Activated naive CD8-positive, alpha-beta T cell (primary cell): Measurements from ENCODE around the gene SH3GL1.

Experiments
- H3K27ac Mint-ChIP-seq: one replicate; pipeline ENCODE4 v1.8.0; 2021; ENCODE audit warnings: mixed read lengths
- H3K27me3 Mint-ChIP-seq: one replicate; pipeline ENCODE4 v1.8.0; 2021; ENCODE audit warnings: mixed read lengths
- H3K36me3 Mint-ChIP-seq: one replicate; pipeline ENCODE4 v1.8.0; 2021; ENCODE audit warnings: mixed read lengths
- H3K4me1 Mint-ChIP-seq: one replicate; pipeline ENCODE4 v1.8.0; 2021; ENCODE audit warnings: low read depth, mixed read lengths
- H3K4me3 Mint-ChIP-seq: one replicate; pipeline ENCODE4 v1.8.0; 2021; ENCODE audit warnings: mild to moderate bottlenecking, mixed read lengths
- H3K9me3 Mint-ChIP-seq: one replicate; pipeline ENCODE4 v1.8.0; 2021; ENCODE audit warnings: low read depth, mixed read lengths

The SH3GL1 gene, protein sequence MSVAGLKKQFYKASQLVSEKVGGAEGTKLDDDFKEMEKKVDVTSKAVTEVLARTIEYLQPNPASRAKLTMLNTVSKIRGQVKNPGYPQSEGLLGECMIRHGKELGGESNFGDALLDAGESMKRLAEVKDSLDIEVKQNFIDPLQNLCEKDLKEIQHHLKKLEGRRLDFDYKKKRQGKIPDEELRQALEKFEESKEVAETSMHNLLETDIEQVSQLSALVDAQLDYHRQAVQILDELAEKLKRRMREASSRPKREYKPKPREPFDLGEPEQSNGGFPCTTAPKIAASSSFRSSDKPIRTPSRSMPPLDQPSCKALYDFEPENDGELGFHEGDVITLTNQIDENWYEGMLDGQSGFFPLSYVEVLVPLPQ

DNA sequence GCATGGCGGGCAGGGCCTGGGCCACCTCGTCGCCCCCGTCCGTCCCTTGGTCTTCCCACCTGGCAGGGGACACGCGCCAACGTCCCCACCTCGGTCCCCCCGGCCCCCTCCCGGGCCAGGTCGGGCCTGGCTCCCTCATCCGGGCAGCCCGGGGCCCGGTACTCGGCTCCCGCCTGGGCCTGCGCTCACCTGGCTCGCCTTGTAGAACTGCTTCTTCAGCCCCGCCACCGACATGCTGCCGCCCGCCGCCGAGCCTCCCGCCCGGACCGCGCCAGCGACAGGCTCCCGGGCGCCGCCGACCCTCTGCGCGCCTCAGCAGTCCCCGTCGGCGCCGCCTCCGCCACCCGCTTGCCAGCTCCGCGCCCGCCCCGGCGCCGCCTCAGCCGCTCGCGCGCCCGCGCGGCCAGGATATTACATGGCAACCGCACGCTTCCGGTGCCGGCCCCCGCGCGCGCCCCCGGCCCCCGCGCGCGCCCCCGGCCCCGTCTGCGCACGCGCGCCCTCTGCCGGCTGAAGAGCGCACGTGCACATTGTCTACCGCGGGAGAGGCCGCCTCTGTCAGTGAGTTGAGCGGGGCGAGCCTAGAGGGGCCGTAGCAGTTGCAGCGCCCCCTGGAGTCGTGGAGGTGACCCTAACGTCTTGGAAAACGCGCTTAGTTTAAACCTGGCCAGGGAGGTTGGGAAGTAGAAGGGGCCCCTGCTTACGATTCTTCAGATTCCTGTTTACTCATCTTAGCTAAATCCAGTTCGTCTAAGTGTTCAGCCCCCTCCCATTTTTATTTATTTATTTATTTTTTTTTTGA lies at the start of gene SH3GL1:
Gene SH3GL1 (minus strand): TSS at position 413 of the 802 bp plus-strand sequence. CDS start 179 bp downstream, at position 234.
- Mint-ChIP-seq H3K4me1 (peaks cover 59% of the 10 kb centered on the region), H3K4me3 (peak within 1 kb of the TSS; percentile 93), H3K9me3 (no peaks in the 10 kb centered on the region), H3K27me3 (no peaks in the 10 kb centered on the region), H3K27ac (peak within 1 kb of the TSS; percentile 98), H3K36me3 (peaks cover 6% of the 10 kb centered on the region)

DNA sequence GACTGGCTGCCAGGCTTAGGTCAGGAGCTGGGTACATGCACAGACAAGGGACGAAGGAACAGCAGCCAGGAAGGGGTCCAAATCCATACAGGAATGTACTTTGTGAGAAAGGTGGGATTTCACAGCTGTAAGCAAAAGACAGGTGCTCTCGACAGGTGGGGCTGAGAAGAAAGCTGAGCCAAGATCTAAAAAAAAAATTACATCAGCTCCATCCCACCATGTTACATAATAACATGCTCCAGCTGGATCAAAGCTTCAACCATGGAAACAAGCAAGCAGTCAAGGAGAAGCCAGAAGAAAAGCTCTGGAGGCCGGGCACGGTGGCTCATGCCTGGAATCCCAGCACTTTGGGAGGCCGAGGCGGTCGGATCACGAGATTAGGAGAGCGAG lies 49.3 kb upstream of the SH3GL1 start:
- Mint-ChIP-seq H3K27me3 (no peaks in the 10 kb centered on the region), H3K36me3 (no peaks in the 10 kb centered on the region), H3K4me3 (no peak overlapping the region), H3K9me3 (no peaks in the 10 kb centered on the region), H3K4me1 (no peaks in the 10 kb centered on the region), H3K27ac (no peak overlapping the region)

DNA sequence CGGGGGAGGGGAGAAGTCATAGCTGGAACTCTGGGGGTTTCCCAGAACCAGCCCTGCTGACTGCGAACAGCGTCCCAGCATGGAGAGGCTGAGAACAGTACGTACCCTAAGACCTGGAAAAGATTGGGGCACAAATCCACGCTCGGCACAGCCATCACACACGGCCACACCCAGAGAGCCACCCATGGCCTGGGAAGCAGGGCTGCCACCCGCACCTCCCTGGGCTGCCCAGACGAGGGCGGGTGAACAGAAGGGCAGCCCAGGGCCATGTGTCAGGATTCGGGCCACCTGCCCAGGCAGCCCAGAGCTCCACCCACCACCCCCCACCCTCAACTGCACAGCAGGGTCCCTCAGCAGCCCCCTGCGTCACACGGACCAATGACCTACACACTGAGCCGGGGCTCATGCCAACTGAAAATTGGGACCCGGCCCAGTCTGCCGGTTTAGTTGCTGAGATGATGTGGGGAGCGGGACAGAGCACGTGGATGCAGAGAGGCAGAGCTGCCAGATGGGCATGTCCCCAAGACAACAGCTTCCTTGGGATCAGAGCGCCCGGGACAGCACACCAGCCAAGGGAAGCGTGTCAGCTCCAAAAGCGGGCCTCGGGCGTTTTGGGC lies 48.8 kb upstream of the SH3GL1 start:
- no peaks in the 10 kb centered on the region for H3K4me1 Mint-ChIP-seq
- H3K27me3 Mint-ChIP-seq = no peaks in the 10 kb centered on the region
- H3K36me3 Mint-ChIP-seq = no peaks in the 10 kb centered on the region
- no peak overlapping the region for H3K4me3 Mint-ChIP-seq
- H3K27ac Mint-ChIP-seq = no peak overlapping the region
- H3K9me3 Mint-ChIP-seq = no peaks in the 10 kb centered on the region

DNA sequence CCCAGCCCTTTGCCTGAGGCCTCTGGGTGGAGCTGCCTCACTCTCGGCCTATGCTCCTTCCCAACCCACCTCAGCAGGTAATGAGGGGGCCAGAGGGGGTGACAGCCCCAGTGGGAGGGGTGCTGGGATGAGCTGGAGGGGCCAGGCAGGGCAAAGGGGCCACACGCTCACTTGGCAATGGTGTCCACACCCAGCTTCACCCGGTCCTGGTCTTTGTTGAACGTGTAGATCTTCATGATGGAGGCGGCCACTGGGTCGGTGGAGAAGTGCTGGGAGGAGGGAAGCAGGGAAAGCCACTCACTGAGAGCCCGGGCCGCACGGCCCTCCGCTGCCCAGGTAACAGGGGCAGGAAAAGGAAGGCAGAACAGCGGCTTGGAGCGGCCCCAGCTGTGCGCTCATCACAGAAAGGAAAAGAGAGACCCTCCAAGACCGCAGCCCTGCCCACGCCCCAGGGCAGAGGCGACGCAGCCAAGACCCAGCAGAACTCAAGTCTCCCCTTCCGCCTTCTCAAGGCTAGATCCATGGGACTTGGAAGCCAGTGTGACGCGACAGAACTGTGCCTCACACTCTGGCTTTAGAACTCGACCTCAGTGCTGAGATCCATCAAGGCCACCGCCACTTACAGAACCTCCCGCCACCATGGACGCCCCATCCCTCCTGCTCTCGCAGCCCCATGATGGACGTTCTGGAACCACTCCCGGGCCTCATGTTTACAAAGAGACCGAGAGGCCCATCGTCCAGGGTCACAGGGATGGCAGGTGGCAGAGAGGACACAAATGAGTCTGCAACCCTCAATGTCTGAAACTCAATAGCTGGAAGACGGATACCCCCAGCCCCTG lies 48.0 kb upstream of the SH3GL1 start:
- Mint-ChIP-seq H3K27ac (no peak overlapping the region), H3K9me3 (no peaks in the 10 kb centered on the region), H3K27me3 (no peaks in the 10 kb centered on the region), H3K36me3 (no peaks in the 10 kb centered on the region), H3K4me3 (no peak overlapping the region), H3K4me1 (no peaks in the 10 kb centered on the region)

DNA sequence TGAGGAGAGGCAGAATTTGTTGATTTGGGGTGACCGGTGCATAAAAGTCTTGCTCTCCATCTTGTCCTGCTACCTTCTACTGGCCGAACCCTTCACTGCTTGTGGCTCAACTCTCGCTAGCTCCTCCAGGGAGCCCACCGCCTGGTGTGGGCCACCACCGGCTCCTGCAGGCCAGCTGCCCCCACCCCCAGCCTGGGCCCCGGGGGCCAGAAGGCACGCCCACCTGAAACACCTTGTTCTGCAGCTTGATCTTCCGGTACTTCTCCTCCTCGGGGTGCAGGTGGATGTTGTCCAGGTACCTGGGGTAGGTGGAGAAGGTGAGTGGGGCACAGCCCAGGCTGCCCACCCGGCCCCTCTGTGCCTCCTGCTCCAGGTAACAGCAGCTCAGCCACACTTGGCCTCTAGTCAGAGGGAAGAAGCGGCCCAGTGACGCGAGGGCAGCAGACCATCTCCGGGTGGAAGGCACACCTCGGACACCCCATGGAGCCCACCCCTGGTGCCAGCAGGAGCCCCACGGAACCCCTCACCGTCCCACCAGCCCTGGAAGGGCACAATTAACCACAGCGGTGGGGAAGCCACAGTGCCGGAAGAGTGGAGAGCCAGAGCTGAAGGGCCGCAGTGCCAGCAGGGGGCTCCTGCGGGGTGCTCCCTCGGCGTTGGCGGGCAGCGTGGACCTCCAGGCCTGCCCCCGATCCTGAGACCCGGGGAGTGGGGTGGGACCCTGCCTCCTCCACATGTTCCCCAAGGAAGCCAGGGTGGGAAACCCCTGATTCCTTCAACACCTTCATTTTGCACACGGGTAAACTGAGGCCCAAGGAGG lies 47.2 kb upstream of the SH3GL1 start:
- no peak overlapping the region for H3K27ac Mint-ChIP-seq
- H3K27me3 Mint-ChIP-seq = no peaks in the 10 kb centered on the region
- no peak overlapping the region for H3K4me3 Mint-ChIP-seq
- H3K4me1 Mint-ChIP-seq = no peaks in the 10 kb centered on the region
- H3K9me3 Mint-ChIP-seq = no peaks in the 10 kb centered on the region
- no peaks in the 10 kb centered on the region for H3K36me3 Mint-ChIP-seq

DNA sequence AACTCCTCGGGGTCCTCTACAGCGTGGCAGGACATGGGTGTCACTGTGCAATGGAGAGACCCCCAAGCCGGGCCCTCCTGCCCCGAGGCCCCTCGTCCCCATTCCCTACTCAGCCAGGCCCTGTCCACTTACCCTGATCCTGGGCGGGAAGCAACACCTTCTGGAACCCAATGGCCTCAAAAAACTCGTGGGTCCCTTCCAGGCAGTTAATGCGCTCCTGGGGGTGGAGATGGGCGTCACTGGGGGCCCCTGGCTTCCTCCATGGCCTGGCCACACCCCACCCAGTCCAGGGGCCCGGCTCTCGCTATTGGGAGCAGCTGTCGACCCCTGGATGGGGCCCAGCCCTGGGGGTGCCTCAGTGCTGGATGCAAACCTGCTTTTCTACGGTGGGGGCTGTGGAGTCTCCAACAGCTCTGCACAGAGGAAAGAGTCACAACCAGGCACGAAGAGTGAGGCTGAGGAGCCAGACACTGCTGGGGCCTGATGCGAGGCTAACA lies 46.4 kb upstream of the SH3GL1 start:
- Mint-ChIP-seq H3K27me3 (no peaks in the 10 kb centered on the region), H3K4me1 (peaks cover 4% of the 10 kb centered on the region), H3K27ac (no peak overlapping the region), H3K36me3 (no peaks in the 10 kb centered on the region), H3K9me3 (no peaks in the 10 kb centered on the region), H3K4me3 (no peak overlapping the region)

DNA sequence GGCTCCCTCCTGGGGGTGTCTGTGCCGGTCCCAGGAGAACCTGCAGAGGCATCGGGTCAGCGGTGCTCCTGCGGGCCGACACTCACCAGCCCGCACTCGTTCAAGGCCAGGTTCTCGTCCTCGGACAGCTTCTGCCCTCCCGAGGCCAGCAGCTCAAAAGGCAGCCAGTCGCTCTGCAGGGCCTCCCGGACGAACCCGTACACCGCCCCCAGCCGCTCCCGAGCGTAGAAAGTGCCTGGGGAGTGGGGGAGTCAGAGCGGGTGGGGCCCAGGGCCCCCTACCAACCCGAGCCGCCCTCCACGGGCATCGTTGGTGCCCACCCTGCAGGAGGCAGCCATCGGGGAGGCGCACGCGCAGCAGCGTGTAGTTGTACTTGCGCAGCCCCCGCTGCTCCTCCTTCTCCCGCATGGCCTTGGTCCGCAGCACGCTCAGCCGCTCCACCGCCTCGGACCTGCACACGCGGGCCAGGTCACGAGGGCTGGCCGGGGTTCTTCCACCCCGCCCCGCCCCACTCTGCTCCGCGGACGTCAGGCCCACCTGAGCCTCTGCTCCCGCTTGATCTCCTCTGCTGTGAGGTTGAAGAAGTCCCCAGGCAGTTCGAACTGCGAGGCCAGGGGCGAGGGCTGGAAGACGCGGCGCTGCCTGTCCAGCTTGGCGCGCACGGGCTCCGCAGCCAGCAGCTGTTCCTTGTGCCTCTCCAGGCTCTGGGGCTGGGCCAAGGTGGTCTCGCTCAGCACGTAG lies 45.8 kb upstream of the SH3GL1 start:
- Mint-ChIP-seq H3K27ac (no peak overlapping the region), H3K36me3 (no peaks in the 10 kb centered on the region), H3K9me3 (no peaks in the 10 kb centered on the region), H3K4me1 (peaks cover 4% of the 10 kb centered on the region), H3K27me3 (no peaks in the 10 kb centered on the region), H3K4me3 (no peak overlapping the region)

DNA sequence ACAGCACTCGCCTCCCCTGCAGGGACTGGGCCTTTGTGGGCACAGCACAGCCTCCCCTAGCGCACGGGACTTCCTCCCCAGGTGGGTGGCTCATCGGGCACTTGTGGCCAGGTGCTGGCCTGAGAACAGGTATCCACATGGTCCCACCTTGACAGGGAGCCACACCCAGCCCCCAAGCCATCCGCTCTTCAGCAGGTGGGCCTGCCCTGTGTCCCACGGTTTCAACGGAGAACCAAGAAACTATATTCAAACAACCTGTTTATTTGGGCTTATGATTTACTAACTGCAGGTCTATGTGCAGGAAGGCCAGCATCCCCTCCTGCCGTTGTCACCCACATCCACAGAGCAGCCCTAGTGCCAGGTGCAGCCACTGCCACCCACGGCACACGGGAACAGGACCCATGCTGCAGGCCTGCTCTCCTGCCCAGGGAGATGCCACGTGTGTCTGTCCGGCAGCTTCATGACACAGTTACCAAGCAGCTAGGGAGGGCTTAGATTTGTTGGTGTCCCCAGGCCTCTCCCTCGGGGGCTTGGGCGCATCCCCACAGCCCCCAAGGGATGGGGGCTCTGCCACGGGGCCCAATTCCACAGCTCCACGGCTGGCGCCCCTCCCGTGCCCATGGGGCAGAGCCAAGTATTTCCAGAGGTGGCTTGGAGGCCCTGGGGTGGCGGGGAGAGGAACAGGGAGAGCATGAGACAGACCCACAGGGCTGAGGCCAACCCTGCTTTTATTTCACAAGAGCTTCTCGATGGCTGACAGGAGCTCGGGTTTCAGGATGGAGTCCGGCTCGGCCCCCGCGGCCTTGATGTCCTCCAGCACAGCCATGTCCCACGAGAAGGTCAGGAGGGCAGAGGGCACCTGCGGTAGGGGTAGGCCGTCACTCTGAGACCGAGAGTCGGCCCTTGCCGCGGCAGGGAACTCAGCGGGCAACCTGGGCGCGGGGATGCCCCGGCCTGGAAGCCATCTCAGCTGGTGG lies 44.7 kb upstream of the SH3GL1 start:
- Mint-ChIP-seq H3K9me3 (no peaks in the 10 kb centered on the region), H3K4me3 (no peak overlapping the region), H3K27ac (no peak overlapping the region), H3K36me3 (no peaks in the 10 kb centered on the region), H3K4me1 (peaks cover 4% of the 10 kb centered on the region), H3K27me3 (no peaks in the 10 kb centered on the region)

DNA sequence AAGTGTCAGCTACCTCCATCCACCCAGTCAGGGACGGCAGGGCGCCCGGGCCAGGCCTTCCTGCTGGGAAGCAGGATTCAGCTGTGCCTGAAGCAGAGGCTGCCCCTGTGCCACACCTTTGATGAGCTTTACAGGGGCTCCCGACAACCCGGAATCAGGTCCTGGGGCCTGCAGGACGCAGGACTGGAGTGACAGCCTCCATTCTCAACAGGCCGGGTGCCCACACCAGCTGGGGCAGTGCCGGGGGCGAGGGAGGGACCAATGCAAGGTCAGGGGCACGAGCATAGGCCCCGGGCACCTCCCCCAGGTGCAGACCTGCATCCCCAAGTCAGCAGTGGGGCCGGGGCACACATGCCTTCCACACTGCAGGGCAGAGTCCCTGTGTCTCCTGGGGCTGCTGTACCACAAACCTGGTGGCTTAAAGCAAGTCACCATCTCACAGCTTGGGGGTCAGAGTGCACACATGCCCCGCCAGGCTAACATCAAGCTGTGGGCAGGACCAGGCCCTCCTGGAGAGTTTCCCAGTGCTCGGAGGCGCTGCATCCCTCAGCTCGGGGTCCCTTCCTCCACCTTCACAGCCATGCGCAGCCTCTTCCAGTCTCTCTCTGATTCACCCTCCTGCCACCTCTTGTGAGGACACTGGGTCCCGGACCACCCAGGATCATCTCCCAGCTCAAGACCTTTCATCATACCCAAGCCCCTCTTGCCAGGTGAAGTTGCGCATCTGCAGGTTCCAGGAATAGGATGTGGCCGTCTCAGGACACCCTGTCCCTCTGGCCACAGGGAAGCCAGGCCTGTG lies 43.8 kb upstream of the SH3GL1 start:
- Mint-ChIP-seq H3K27ac (no peak overlapping the region), H3K4me1 (peaks cover 4% of the 10 kb centered on the region), H3K36me3 (peaks cover 3% of the 10 kb centered on the region), H3K9me3 (no peaks in the 10 kb centered on the region), H3K4me3 (no peak overlapping the region), H3K27me3 (no peaks in the 10 kb centered on the region)

DNA sequence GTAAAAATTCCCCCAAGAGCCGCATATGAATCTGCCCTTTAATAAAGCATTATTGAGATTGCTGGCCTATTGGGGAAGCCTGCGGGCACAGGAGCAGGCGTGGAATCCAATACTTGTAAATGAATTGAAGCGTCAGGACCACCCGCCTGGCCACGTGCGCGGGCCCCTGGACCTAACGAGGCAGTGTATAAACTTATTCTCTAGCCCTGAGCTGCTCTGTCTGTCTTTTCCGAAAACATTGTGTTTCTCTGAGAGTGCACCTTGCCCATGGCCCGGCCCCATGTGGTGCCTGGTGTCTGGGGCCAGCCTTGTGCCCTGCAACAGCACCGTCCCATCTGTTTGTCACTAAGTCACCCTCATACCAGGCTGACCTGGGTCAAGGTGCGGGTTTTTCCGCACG lies 42.8 kb upstream of the SH3GL1 start:
- peaks cover 4% of the 10 kb centered on the region for H3K4me1 Mint-ChIP-seq
- no peaks in the 10 kb centered on the region for H3K9me3 Mint-ChIP-seq
- no peak overlapping the region for H3K27ac Mint-ChIP-seq
- H3K36me3 Mint-ChIP-seq = peaks cover 3% of the 10 kb centered on the region
- H3K4me3 Mint-ChIP-seq = no peak overlapping the region
- H3K27me3 Mint-ChIP-seq = no peaks in the 10 kb centered on the region

DNA sequence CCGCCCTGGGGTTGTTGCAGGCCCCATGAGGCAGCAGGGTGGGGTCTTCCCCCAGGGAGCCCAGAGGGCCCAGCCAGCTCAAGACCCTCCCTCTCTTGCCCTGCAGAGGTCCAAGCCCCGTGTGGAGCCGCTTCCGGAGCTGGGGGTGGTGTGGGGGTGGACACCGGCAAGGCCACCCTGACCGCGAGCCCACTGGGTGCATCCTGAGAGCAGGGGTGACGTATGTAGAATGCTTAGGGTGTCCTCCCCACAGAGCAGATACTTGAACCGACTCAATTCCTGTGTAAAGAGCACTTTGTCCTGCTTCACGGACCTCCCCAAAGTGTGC lies 42.4 kb upstream of the SH3GL1 start:
- Mint-ChIP-seq H3K9me3 (no peaks in the 10 kb centered on the region), H3K4me1 (peaks cover 4% of the 10 kb centered on the region), H3K27ac (no peak overlapping the region), H3K4me3 (no peak overlapping the region), H3K27me3 (no peaks in the 10 kb centered on the region), H3K36me3 (peaks cover 3% of the 10 kb centered on the region)
